ENCODE results near the gene TGFBR3.

TGFBR3 gene

DNA sequence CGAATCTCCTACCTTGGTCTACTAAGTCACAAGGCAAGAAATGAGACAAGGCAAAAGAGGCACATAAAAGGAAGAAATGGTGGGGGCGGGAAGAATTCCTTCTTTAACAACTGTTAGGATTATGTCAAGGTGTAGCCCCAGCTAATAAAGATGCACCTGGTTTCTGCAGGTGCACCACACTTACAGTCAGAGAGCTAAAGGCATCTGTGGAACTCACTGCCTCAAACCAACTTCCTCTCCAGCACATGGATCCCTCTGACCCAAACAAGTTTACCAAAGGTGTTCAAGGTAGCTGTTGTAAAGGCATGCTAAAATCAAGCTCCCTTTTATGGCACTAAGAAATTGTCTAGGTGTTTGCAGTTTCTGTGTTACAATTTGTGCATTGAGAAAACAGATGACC lies 38.1 kb downstream of the TGFBR3 start:
- H3K79me2 ChIP-seq (ENCODE audit: insufficient read depth, low read length) = no peaks in the 10 kb centered on the region
- no peak overlapping the region for H3K27ac ChIP-seq (ENCODE audit: low read length)
- peaks cover 3% of the 10 kb centered on the region for H3K27me3 ChIP-seq (ENCODE audit: insufficient read depth, low read length, poor library complexity)
- ATAC-seq (ENCODE audit: insufficient read depth, low read depth) (no peak), DNase-seq (no peak)
- H3K4me1 ChIP-seq (ENCODE audit: insufficient read depth, low read length) = no peaks in the 10 kb centered on the region
- no peaks in the 10 kb centered on the region for H4K20me1 ChIP-seq (ENCODE audit: insufficient read depth, low read length)
- no peak for TF ChIP-seq EZH2 (IDR thresholded peaks at IDR 0.05; ENCODE audit: borderline replicate concordance, low read depth, low read length, severe bottlenecking)
- TF ChIP-seq, protein P1, sequence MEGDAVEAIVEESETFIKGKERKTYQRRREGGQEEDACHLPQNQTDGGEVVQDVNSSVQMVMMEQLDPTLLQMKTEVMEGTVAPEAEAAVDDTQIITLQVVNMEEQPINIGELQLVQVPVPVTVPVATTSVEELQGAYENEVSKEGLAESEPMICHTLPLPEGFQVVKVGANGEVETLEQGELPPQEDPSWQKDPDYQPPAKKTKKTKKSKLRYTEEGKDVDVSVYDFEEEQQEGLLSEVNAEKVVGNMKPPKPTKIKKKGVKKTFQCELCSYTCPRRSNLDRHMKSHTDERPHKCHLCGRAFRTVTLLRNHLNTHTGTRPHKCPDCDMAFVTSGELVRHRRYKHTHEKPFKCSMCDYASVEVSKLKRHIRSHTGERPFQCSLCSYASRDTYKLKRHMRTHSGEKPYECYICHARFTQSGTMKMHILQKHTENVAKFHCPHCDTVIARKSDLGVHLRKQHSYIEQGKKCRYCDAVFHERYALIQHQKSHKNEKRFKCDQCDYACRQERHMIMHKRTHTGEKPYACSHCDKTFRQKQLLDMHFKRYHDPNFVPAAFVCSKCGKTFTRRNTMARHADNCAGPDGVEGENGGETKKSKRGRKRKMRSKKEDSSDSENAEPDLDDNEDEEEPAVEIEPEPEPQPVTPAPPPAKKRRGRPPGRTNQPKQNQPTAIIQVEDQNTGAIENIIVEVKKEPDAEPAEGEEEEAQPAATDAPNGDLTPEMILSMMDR (IDR thresholded peaks at IDR 0.05; ENCODE audit: borderline replicate concordance, extremely low read depth, low read length, poor library complexity, severe bottlenecking) = no peak
- no peaks in the 10 kb centered on the region for H3K36me3 ChIP-seq (ENCODE audit: insufficient read depth, low read length)
- H3K9me3 ChIP-seq (ENCODE audit: insufficient read depth, low read length, severe bottlenecking) = no peaks in the 10 kb centered on the region
- no peak overlapping the region for H3K4me3 ChIP-seq (ENCODE audit: low read depth in 1 of 2, low read length in 2 of 2)
- H3K4me2 ChIP-seq (ENCODE audit: insufficient read depth, low read length) = no peak overlapping the region
- no peak overlapping the region for H3K9ac ChIP-seq (ENCODE audit: low read depth, low read length)
- no peak overlapping the region for H2AFZ ChIP-seq (ENCODE audit: low read depth, low read length)

DNA sequence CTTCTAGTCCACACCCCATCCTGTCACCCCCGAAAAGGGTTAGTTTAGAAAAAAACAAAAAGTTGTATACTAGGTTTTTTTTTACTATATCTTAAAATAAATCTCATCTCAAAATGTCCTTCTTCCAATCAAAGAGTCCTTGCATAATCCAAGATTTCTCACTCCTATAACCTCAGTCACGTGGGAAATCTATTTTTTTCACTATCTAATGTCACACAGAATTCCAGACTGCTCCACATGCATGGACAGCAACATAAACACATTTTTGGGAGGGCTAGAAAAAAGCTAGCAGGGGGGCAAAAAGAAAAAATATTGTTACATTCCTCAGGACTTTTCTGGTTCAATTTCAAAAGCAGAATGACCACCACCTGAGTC lies 39.3 kb downstream of the TGFBR3 start:
- H3K9me3 ChIP-seq (ENCODE audit: insufficient read depth, low read length, severe bottlenecking) = no peaks in the 10 kb centered on the region
- no peak for DNase-seq
- H3K27ac ChIP-seq (ENCODE audit: low read length) = no peak overlapping the region
- H2AFZ ChIP-seq (ENCODE audit: low read depth, low read length) = no peak overlapping the region
- no peaks in the 10 kb centered on the region for H4K20me1 ChIP-seq (ENCODE audit: insufficient read depth, low read length)
- no peaks in the 10 kb centered on the region for H3K36me3 ChIP-seq (ENCODE audit: insufficient read depth, low read length)
- no peaks in the 10 kb centered on the region for H3K79me2 ChIP-seq (ENCODE audit: insufficient read depth, low read length)
- ATAC-seq (ENCODE audit: insufficient read depth, low read depth) = no peak
- H3K4me1 ChIP-seq (ENCODE audit: insufficient read depth, low read length) = no peaks in the 10 kb centered on the region
- H3K9ac ChIP-seq (ENCODE audit: low read depth, low read length) = no peak overlapping the region
- no peak overlapping the region for H3K4me2 ChIP-seq (ENCODE audit: insufficient read depth, low read length)
- no peak for TF ChIP-seq EZH2 (IDR thresholded peaks at IDR 0.05; ENCODE audit: borderline replicate concordance, low read depth, low read length, severe bottlenecking)
- TF ChIP-seq, protein P1 (IDR thresholded peaks at IDR 0.05; ENCODE audit: borderline replicate concordance, extremely low read depth, low read length, poor library complexity, severe bottlenecking) = no peak
- H3K4me3 ChIP-seq (ENCODE audit: low read depth in 1 of 2, low read length in 2 of 2) = no peak overlapping the region
- peaks cover 3% of the 10 kb centered on the region for H3K27me3 ChIP-seq (ENCODE audit: insufficient read depth, low read length, poor library complexity)

DNA sequence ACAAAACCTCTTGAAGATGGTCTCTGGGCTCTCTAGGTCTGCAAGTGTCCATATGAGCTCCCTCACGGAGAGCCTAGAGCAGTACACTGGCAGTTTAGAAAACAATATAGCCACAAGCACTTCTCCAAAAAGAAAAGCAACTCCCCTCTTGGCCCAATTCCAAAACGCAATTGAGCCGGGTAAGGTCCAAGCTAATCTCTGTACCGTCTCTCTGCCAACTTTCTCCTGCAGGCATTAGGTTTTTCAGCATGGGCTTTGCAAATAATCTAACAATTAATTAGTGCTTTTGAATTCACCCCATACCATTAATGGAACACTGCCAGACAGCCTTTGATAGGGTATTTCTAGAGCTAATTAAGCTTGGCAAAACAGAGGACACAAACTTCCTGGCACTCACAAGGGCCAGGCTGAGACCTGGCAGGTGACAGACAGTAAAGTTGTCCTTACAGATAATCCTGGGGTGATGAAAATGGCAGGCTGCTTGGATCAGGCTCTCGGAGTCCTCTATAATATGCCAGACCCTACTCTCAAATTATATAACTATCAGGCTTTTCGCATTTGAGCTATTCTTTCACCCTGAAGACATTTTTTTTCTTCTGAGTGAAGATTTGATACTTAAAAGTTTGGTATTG lies 39.8 kb downstream of the TGFBR3 start:
- Histone ChIP-seq H4K20me1 (ENCODE audit: insufficient read depth, low read length) (no peaks in the 10 kb centered on the region), H3K9ac (ENCODE audit: low read depth, low read length) (no peak overlapping the region), H3K36me3 (ENCODE audit: insufficient read depth, low read length) (no peaks in the 10 kb centered on the region), H3K27ac (ENCODE audit: low read length) (no peak overlapping the region), H3K4me3 (ENCODE audit: low read depth in 1 of 2, low read length in 2 of 2) (no peak overlapping the region), H3K4me1 (ENCODE audit: insufficient read depth, low read length) (no peaks in the 10 kb centered on the region), H2AFZ (ENCODE audit: low read depth, low read length) (no peak overlapping the region), H3K79me2 (ENCODE audit: insufficient read depth, low read length) (no peaks in the 10 kb centered on the region), H3K27me3 (ENCODE audit: insufficient read depth, low read length, poor library complexity) (peaks cover 3% of the 10 kb centered on the region), H3K4me2 (ENCODE audit: insufficient read depth, low read length) (no peak overlapping the region), H3K9me3 (ENCODE audit: insufficient read depth, low read length, severe bottlenecking) (no peaks in the 10 kb centered on the region)
- ATAC-seq (ENCODE audit: insufficient read depth, low read depth) (no peak), DNase-seq (no peak)
- TF ChIP-seq, protein P1 (IDR thresholded peaks at IDR 0.05; ENCODE audit: borderline replicate concordance, extremely low read depth, low read length, poor library complexity, severe bottlenecking) = no peak
- TF ChIP-seq EZH2 (IDR thresholded peaks at IDR 0.05; ENCODE audit: borderline replicate concordance, low read depth, low read length, severe bottlenecking) = no peak

Data from DND-41 (cell line).